Colonic mucosa (tissue), 4 donors: ENCODE measurements around the gene RNPEPL1. TPM values are rescaled to one million over a fixed set of nuclear protein-coding genes. Genes with fewer than 3 reads are reported as not detected.

Source experiments
- DNase-seq: peaks from one replicate; pipeline ENCODE4 v3.0.0-alpha.2; 2020
- H3K27ac ChIP-seq: fragments of 200-600 bp; one replicate; pipeline ENCODE4 v1.8.0; 2021
- H3K27me3 ChIP-seq: fragments of 200-600 bp; one replicate; pipeline ENCODE4 v1.8.0; 2021
- H3K36me3 ChIP-seq: fragments of 200-600 bp; one replicate; pipeline ENCODE4 v1.8.0; 2021
- H3K4me1 ChIP-seq: fragments of 200-600 bp; one replicate; pipeline ENCODE4 v1.8.0; 2021; ENCODE audit warnings: mild to moderate bottlenecking
- H3K4me3 ChIP-seq: fragments of 200-600 bp; one replicate; pipeline ENCODE4 v1.8.0; 2021
- H3K9ac ChIP-seq, 2 donors: one replicate each; pipeline ENCODE4 v1.7.0; 2013; ENCODE audit warnings: control low read depth in 2 of 2, low read depth in 2 of 2, low read length in 2 of 2
- H3K9me3 ChIP-seq: fragments of 200-600 bp; one replicate; pipeline ENCODE4 v1.8.0; 2021
- intact Hi-C: fragments of 100-400 bp; cut with DNase I; formaldehyde crosslinking; loops from one replicate; pipeline ENCODE4 v1.14.1; 2022
- total RNA-seq, 2 donors: library from RNA; stranded (reverse); fragmentation: NEBNext Ultra II Directional in 1 of 2; extraction: Animal tissue kit (Norgen Biotek cat#: 25700) in 1 of 2; gene quantifications; one replicate each; pipeline ENCODE4 v1.2.1, GENCODE V29; 2021
- TF ChIP-seq, protein P1 (sequence below): fragments of 200-600 bp; IDR thresholded peaks from one replicate; pipeline ENCODE4 v1.8.0; 2022; ENCODE audit warnings: antibody characterized with exemption, mild to moderate bottlenecking
- donor health status: healthy.
- donor health status: DM: no; HTN: no; CAD: no.
- donor health status: DM: no; HTN: no; CAD: no.

The RNPEPL1 gene
- total RNA-seq, 2 donors from 2014 or later: 87.2 to 108 TPM

DNA sequence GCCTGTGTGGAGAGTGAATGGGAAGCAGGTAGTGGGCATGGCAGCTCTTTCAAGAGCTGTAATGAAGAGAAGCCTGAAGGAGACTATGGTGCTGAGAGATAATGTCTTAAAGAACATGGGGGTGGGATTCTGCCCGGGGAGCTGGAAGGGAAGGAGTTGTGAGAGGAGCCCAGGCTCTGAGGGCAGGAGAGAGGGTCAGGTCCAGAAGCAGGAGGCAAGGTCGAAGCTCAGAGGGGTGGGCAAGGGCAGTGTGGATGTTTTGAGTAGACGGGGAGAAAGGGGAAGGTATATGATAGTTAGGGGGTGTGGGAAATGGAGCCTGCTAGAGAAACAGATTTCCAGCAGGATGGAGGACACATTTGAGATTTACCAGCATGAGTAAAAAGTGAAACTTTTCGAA, 20.4 kb downstream of the RNPEPL1 start:
- Histone ChIP-seq H3K27ac (no peak overlapping the region), H3K27me3 (no peaks in the 10 kb centered on the region), H3K4me1 (peaks cover 15% of the 10 kb centered on the region), H3K9me3 (no peaks in the 10 kb centered on the region), H3K36me3 (peaks cover 6% of the 10 kb centered on the region), H3K4me3 (no peak overlapping the region), H3K9ac (no peak overlapping the region)
- intact Hi-C loops: no loop called here
- DNase-seq: no peak
- TF ChIP-seq, protein P1, sequence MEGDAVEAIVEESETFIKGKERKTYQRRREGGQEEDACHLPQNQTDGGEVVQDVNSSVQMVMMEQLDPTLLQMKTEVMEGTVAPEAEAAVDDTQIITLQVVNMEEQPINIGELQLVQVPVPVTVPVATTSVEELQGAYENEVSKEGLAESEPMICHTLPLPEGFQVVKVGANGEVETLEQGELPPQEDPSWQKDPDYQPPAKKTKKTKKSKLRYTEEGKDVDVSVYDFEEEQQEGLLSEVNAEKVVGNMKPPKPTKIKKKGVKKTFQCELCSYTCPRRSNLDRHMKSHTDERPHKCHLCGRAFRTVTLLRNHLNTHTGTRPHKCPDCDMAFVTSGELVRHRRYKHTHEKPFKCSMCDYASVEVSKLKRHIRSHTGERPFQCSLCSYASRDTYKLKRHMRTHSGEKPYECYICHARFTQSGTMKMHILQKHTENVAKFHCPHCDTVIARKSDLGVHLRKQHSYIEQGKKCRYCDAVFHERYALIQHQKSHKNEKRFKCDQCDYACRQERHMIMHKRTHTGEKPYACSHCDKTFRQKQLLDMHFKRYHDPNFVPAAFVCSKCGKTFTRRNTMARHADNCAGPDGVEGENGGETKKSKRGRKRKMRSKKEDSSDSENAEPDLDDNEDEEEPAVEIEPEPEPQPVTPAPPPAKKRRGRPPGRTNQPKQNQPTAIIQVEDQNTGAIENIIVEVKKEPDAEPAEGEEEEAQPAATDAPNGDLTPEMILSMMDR: no peak

DNA sequence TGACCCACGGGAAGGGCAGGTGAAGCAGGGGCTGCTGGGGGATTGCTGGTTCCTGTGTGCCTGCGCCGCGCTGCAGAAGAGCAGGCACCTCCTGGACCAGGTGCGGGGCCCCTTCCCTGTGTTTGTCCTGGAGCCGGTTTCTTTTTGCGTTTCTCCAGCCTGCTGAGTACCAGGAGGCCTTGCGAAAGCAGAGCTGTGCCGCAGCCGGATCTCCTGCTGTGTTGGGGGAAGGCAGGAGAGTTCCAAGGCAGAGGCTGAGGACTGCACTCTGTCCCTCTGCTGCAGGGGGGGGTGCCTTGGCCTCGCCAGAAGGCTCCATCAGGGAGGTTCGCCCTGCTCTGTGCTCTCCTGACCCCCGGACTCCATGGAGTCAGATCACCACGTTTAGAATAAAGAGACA, 21.1 kb downstream of the RNPEPL1 start:
- no peak overlapping the region for H3K9ac ChIP-seq
- no peak overlapping the region for H3K4me3 ChIP-seq
- TF ChIP-seq, protein P1: no peak
- H3K36me3 ChIP-seq: peaks cover 6% of the 10 kb centered on the region
- intact Hi-C loops: no loop called here
- no peaks in the 10 kb centered on the region for H3K27me3 ChIP-seq
- DNase-seq: no peak
- H3K27ac ChIP-seq: no peak overlapping the region
- peaks cover 15% of the 10 kb centered on the region for H3K4me1 ChIP-seq
- no peaks in the 10 kb centered on the region for H3K9me3 ChIP-seq

DNA sequence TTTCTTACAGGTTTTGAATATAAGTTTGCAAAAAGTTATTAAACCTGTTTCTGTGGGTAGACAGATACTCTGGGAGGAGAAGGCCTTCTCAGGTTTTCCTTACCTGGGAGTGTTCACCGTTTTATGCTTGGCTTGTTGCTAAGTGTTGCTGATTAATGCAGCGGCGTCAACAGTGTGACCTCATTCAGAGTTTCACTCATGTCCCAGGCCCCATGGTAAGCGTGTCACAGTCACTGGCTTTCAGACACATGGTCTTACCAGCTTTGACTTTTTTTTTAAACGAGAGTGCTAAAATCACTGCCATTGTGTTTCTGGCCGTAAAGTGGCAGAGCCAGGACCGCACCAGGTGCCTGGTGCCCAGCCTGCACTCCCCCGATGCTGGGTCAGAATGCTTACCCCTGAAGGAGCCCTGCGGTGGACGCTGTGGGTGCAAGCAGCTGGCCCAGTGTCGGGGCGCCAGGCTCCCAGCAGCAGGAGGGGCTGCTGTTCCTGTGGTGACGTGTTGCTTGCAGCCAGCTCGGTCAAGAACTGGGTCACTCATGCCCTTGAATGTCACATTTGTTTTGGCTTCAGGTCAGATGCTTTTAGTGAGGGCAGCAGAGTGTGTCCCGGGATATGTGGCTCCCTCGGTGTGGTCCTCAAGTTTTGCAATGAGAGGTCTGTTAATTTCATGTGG, 21.7 kb downstream of the RNPEPL1 start:
- TF ChIP-seq, protein P1: no peak
- H3K4me3 ChIP-seq: no peak overlapping the region
- H3K9me3 ChIP-seq: no peaks in the 10 kb centered on the region
- no peaks in the 10 kb centered on the region for H3K27me3 ChIP-seq
- no peak overlapping the region for H3K9ac ChIP-seq
- peaks cover 6% of the 10 kb centered on the region for H3K36me3 ChIP-seq
- DNase-seq: no peak
- H3K27ac ChIP-seq: no peak overlapping the region
- intact Hi-C loops: no loop called here
- peaks cover 10% of the 10 kb centered on the region for H3K4me1 ChIP-seq

DNA sequence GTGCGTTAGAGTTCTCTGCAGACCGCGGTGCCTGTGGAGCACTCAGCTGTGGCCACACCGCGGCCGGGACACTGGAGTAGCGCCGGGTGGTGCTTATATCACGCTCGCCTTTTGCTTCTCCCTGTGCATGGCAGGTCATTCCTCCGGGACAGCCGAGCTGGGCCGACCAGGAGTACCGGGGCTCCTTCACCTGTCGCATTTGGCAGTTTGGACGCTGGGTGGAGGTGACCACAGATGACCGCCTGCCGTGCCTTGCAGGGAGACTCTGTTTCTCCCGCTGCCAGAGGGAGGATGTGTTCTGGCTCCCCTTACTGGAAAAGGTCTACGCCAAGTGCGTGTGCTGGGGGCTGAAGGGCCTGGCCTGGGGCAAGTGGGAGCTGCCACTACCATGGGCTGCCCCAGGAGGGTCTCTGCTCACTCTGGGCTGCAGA, 22.4 kb downstream of the RNPEPL1 start:
- no peak overlapping the region for H3K27ac ChIP-seq
- peaks cover 7% of the 10 kb centered on the region for H3K4me1 ChIP-seq
- peaks cover 6% of the 10 kb centered on the region for H3K36me3 ChIP-seq
- H3K4me3 ChIP-seq: no peak overlapping the region
- intact Hi-C loops: no loop called here
- no peak overlapping the region for H3K9ac ChIP-seq
- TF ChIP-seq, protein P1: no peak
- no peak for DNase-seq
- no peaks in the 10 kb centered on the region for H3K27me3 ChIP-seq
- H3K9me3 ChIP-seq: no peaks in the 10 kb centered on the region

DNA sequence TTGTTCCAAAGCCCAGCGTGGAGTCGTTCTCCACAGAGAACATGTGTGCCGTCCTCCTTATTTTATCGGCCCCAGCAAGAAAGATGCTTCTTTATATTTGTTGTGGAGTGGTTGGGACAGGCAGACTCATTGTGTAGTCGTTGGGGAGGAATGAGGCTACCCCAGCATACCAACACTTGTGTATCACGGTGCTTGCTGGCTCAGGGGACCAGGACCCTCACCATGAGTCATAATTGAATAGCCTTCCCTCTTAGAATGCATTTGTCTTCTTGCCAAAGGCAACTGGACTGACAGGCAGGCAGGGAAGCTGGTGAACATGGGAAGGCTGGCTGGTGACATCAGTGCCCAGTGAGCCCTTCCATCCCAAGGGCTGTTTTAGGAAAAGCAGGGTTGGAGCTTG, 22.9 kb downstream of the RNPEPL1 start:
- H3K4me1 ChIP-seq: peaks cover 7% of the 10 kb centered on the region
- no peaks in the 10 kb centered on the region for H3K9me3 ChIP-seq
- DNase-seq: no peak
- intact Hi-C loops: no loop called here
- H3K9ac ChIP-seq: no peak overlapping the region
- no peak overlapping the region for H3K27ac ChIP-seq
- H3K27me3 ChIP-seq: no peaks in the 10 kb centered on the region
- TF ChIP-seq, protein P1: no peak
- H3K36me3 ChIP-seq: peaks cover 6% of the 10 kb centered on the region
- H3K4me3 ChIP-seq: no peak overlapping the region
